HepG2 (cell line): ENCODE results near the gene FBN3. TPM values are rescaled to one million over a fixed set of nuclear protein-coding genes. Genes with fewer than 3 reads are reported as not detected.
A peak's percentile ranks its signal among the peaks of the same experiment; 100 is the strongest.

Experiments used
- ATAC-seq: fragments of 200-7000 bp; cut with Tn5 transposase; 3 replicates; pipeline ENCODE4 v1.9.1; 2020; ENCODE audit warnings: mild to moderate bottlenecking, moderate library complexity
- BruUV-seq: library from RNA; stranded (reverse); fragments of 400-500 nt; replicated peaks from 2 replicates; lab custom pipeline; 2021; lab: Mats Ljungman, UMichigan
- CTCF ChIA-PET: fragments of 300-600 bp; formaldehyde crosslinking; extraction: SDS; loops from one replicate; lab custom pipeline; 2021; ENCODE audit warnings: low total read pairs, inconsistent platforms, low intra/inter-chr PET ratio; lab: Yijun Ruan, JAX
- POLR2A ChIA-PET: fragments of 350-600 bp; sonication (Branson Sonifier 250); formaldehyde crosslinking; loops from one replicate; lab custom pipeline; 2020; ENCODE audit warnings: antibody characterized with exemption, inconsistent platforms; lab: Yijun Ruan, JAX
- DNase-seq: peaks from one replicate; pipeline ENCODE4 v3.0.0-alpha.2; 2015; ENCODE audit warnings: low spot score
- FAIRE-seq: peaks from 3 replicates; lab custom pipeline; 2011; peaks lifted over from hg19 to GRCh38; lab: Jason Lieb, UNC
- H2AFZ ChIP-seq: one replicate; pipeline ENCODE4 v1.6.1; 2011; ENCODE audit warnings: low read length, inconsistent platforms
- H3K27ac ChIP-seq: fragments of 300-600 bp; 3 replicates; pipeline ENCODE4 v1.8.0; 2011; ENCODE audit warnings: mixed run types, mild to moderate bottlenecking, mixed read lengths, low read length, inconsistent platforms; ENCODE audit not compliant: insufficient read depth; ENCODE audit errors: extremely low read length
- H3K27me3 ChIP-seq, 2 experiments: fragments of 200-600 bp in 1 of 2; 2 replicates in 1 of 2; 3 replicates in 1 of 2; pipeline versions ENCODE4 v1.6.0 to v1.8.0; 2011; ENCODE audit warnings: low read length in 2 of 2, mild to moderate bottlenecking in 2 of 2, moderate library complexity in 2 of 2, inconsistent platforms in 1 of 2; ENCODE audit not compliant: insufficient read depth in 2 of 2, control insufficient read depth in 1 of 2
- H3K36me3 ChIP-seq, 2 experiments: fragments of 200-600 bp in 1 of 2; replicated peaks in 1 of 2; 2 replicates in 1 of 2; 3 replicates in 1 of 2; pipeline versions ENCODE4 v1.5.1 to v1.8.0; 2011; ENCODE audit warnings: low read length in 2 of 2, inconsistent platforms in 1 of 2; ENCODE audit not compliant: insufficient read depth in 2 of 2, control insufficient read depth in 1 of 2
- H3K4me1 ChIP-seq: 2 replicates; pipeline ENCODE4 v1.5.1; 2012; ENCODE audit warnings: low read length, inconsistent platforms; ENCODE audit not compliant: insufficient read depth
- H3K4me2 ChIP-seq: 2 replicates; pipeline ENCODE4 v1.6.0; 2011; ENCODE audit warnings: low read depth, low read length, inconsistent platforms
- H3K4me3 ChIP-seq, 3 experiments: fragments of 200-600 bp in 1 of 3; sonication (generic), shearing (Covaris generic) in 1 of 3; replicated peaks in 1 of 3; 2 replicates each; pipeline ENCODE4 v1.5.1; 2011 to 2016; ENCODE audit warnings: low read length in 3 of 3, inconsistent platforms in 2 of 3, low read depth in 2 of 3, mild to moderate bottlenecking in 2 of 3, control low read depth in 1 of 3, mixed read lengths in 1 of 3; ENCODE audit not compliant: insufficient read depth in 1 of 3
- H3K79me2 ChIP-seq: one replicate; pipeline ENCODE4 v1.6.1; 2011; ENCODE audit warnings: low read length, inconsistent platforms; ENCODE audit not compliant: insufficient read depth
- H3K9ac ChIP-seq: 2 replicates; pipeline ENCODE4 v1.6.0; 2011; ENCODE audit warnings: mild to moderate bottlenecking, low read depth, low read length, inconsistent platforms; ENCODE audit not compliant: insufficient read depth
- H3K9me3 ChIP-seq: 2 replicates; pipeline ENCODE4 v1.5.1; 2012; ENCODE audit warnings: mild to moderate bottlenecking, low read length
- H4K20me1 ChIP-seq: 2 replicates; pipeline ENCODE4 v1.6.0; 2011; ENCODE audit warnings: inconsistent platforms, mild to moderate bottlenecking, low read length, moderate library complexity; ENCODE audit not compliant: insufficient read depth
- AGO1 ChIP-seq: fragments of 200-400 bp; formaldehyde crosslinking; IDR thresholded peaks from 2 replicates; pipeline ENCODE4 v1.6.1; 2017; ENCODE audit warnings: mild to moderate bottlenecking, low read depth, low read length, moderate library complexity; ENCODE audit not compliant: poor library complexity, severe bottlenecking
- BCL6 ChIP-seq: IDR thresholded peaks from 2 replicates; pipeline ENCODE4 v1.6.1; 2016; ENCODE audit warnings: missing genetic modification reagents, missing compliant biosample characterization
- ERF ChIP-seq: IDR thresholded peaks from 2 replicates; pipeline ENCODE4 v1.6.1; 2018; ENCODE audit warnings: missing biosample characterization, missing genetic modification reagents
- ISX ChIP-seq: sonication (generic); formaldehyde crosslinking; conservative IDR thresholded peaks from 2 replicates; pipeline ENCODE4 v1.5.0; 2020; ENCODE audit warnings: missing genetic modification reagents
- MXI1 ChIP-seq: IDR thresholded peaks from 3 replicates; pipeline ENCODE4 v1.6.1; 2012; ENCODE audit warnings: low read depth, low read length, inconsistent platforms, borderline replicate concordance
- NFYB ChIP-seq: sonication (generic); formaldehyde crosslinking; IDR thresholded peaks from 2 replicates; pipeline ENCODE4 v1.4.0; 2020; ENCODE audit warnings: missing genetic modification reagents
- PCBP2 ChIP-seq: fragments of 200-400 bp; formaldehyde crosslinking; optimal IDR thresholded peaks from 2 replicates; pipeline ENCODE3; 2018; ENCODE audit warnings: low read length, low read depth; ENCODE audit not compliant: poor library complexity, severe bottlenecking
- TARDBP ChIP-seq: sonication (generic); formaldehyde crosslinking; IDR thresholded peaks from 2 replicates; pipeline ENCODE4 v1.8.0; 2022; ENCODE audit warnings: mild to moderate bottlenecking, missing genetic modification reagents
- ZFP36L1 ChIP-seq: sonication (generic); formaldehyde crosslinking; IDR thresholded peaks from 2 replicates; pipeline ENCODE4 v1.8.0; 2022; ENCODE audit warnings: mild to moderate bottlenecking, missing genetic modification reagents, moderate library complexity
- ZNF207 ChIP-seq: fragments of 450-650 bp; IDR thresholded peaks from 2 replicates; pipeline ENCODE4 v1.6.1; 2016; ENCODE audit warnings: antibody characterized with exemption, borderline replicate concordance
- ZNF24 ChIP-seq: fragments of 450-650 bp; IDR thresholded peaks from 2 replicates; pipeline ENCODE4 v1.6.1; 2017; ENCODE audit warnings: antibody characterized with exemption, mild to moderate bottlenecking
- ZNF777 ChIP-seq: sonication (generic); formaldehyde crosslinking; IDR thresholded peaks from 2 replicates; pipeline ENCODE4 v1.4.0; 2020; ENCODE audit warnings: missing genetic modification reagents
- ZNF891 ChIP-seq: sonication (generic); formaldehyde crosslinking; IDR thresholded peaks from 2 replicates; pipeline ENCODE4 v1.5.0; 2020; ENCODE audit warnings: mild to moderate bottlenecking, missing genetic modification reagents
- WGBS: methylation state at CpG from one replicate; pipeline ENCODE4 v1.1.6; 2017; ENCODE audit warnings: low lambda C conversion rate; 5-methylcytosine and 5-hydroxymethylcytosine counted together
- in situ Hi-C: cut with HindIII; loops from 2 replicates; pipeline ENCODE4 v1.10.0; 2017; ENCODE audit warnings: low pct_unique_long_range_greater_than_20kb; ENCODE audit not compliant: extremely low pct_ligation_motif_present
- intact Hi-C: fragments of 100-400 bp; cut with micrococcal nuclease; formaldehyde crosslinking; loops from one replicate; pipeline ENCODE4 v1.10.0; 2022; ENCODE audit not compliant: unreplicated experiment
- polyA plus RNA-seq, 8 experiments: library from polyadenylated mRNA; depleted of rRNA in 3 of 8; stranded (reverse) in 7 of 8; unstranded in 1 of 8; fragments of >200 nt; fragmentation: Illumina TruSeq in 4 of 8; extraction: Trizol in 4 of 8; gene quantifications; 2 replicates each; pipeline versions ENCODE4 v1.2.1 to v1.2.3, GENCODE V29; 2011 to 2016; ENCODE audit warnings: low read depth in 4 of 8, missing spikeins in 1 of 8, mixed read lengths in 1 of 8; ENCODE audit not compliant: insufficient read depth in 1 of 8
- total RNA-seq, 5 experiments: library from RNA; depleted of rRNA; stranded (reverse); fragments of >200 nt; fragmentation: Illumina TruSeq; extraction: Trizol; gene quantifications; 2 replicates each; pipeline ENCODE4 v1.2.3, GENCODE V29; 2016; ENCODE audit warnings: low read depth in 1 of 5
- TF ChIP-seq, protein P1 (sequence below): sonication (generic); formaldehyde crosslinking; IDR thresholded peaks from 2 replicates; pipeline ENCODE4 v1.5.0; 2020; ENCODE audit warnings: mild to moderate bottlenecking, missing genetic modification reagents, borderline replicate concordance

Gene FBN3
- total and polyA plus RNA-seq, 2 of the 13 experiments (the other 11 are each of a cell fraction or from before 2014, with no cell fraction given): 0.20 to 1.3 TPM

DNA sequence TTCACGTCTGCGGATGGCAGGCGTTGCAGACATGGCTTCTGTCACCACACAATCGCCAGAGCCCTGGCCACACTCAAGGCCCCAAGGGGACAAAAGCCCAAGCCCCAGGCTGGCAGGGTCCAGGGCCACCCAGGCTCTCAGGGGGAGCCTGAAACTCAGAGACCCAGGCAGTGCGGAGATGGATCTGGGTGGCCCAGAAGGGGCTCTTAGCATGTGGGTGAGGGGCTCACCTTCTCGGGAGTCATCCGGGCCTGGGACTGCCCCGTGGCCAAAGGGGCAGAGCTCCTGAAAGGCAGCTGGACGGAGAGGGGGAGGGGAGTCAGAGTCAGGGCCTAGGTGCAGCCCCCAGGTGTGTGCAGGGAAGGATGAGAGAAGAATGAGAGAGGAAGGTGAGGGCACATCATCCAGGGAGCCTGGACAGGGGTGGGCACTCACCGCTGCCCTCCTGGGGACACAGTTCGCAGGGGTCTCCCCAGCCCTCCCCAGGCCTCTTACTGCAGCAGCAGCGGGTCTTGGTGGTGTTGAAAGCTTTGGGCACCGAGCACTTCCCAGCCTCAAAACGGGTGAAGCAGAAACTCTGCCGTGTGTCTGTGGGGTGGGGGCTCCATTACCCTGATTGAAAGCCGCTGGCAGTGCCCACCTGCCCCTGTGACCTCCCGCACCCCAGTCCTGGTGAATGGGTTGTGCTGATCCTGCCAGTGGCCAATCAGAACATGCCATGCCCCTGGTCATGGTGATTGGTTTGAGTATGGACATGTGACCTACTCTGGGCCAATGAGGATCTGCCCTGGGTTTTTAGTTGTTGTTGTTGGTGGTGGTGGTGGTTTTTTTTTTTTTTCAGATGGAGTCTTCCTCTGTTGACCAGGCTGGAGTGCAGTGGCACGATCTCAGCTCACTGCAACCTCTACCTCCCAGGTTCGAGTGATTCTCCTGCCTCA is 59.5 kb downstream of the FBN3 start (continued):
- no peak for TF ChIP-seq TARDBP (CRISPR knock-in tag)
- no peak for TF ChIP-seq AGO1
- peak; percentile 33; the same call in 1 of the 2 replicates for TF ChIP-seq ZNF891 (CRISPR knock-in tag)
- peak; percentile 41; the same call in 1 of the 2 replicates for TF ChIP-seq NFYB (CRISPR knock-in tag)
- TF ChIP-seq ERF (CRISPR knock-in tag): no peak
- TF ChIP-seq ISX (CRISPR knock-in tag): no peak
- no peak for TF ChIP-seq PCBP2

DNA sequence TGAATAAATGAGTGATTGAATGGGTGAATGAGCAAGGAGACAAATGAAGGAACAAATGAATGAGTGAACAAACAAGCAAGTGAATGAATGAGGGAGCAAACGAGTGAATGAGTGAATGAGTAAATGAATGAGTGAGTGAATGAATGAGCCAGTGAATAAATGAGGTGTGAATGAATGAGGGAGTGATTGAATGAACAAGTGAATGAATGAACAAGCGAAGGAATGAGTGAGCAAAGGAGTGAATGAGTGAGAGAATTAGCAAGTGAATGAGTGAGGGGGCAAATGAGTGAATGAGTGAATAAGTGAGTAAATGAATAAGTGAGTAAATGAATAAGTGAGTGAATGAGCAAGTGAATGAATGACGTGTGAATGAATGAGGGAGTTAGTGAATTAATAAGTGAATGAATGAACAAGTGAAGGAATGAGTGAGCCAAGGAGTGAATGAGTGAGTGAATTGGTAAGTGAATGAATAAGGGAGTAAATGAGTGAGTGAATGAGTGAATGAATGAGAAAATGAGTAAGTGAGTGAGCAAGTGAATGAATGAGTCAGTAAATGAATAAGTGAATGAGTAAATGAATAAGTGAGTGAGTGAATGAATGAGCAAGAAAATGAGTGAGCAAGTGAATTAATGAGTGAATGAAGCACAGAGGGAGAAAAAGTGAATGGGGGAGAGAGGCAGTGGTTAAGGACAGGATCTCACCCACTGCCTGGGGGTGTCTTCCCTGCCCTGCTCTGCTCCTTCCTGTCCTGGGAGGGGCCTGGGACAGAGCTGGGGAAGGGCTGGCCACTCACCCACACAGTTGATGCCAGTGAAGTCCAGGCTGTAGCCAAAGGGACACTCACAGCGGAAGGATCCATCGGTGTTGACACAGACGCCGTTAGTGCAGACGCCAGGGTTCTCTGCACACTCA is 60.4 kb downstream of the FBN3 start:
- Histone ChIP-seq H3K79me2 (no peaks in the 10 kb centered on the region), H2AFZ (no peak overlapping the region), H3K27ac (no peak overlapping the region), H3K4me3 (no peak overlapping the region), H3K9me3 (no peaks in the 10 kb centered on the region), H4K20me1 (no peaks in the 10 kb centered on the region), H3K27me3 (no peaks in the 10 kb centered on the region), H3K36me3 (no peaks in the 10 kb centered on the region), H3K4me2 (no peak overlapping the region), H3K4me1 (peaks cover 43% of the 10 kb centered on the region), H3K9ac (no peak overlapping the region)
- BruUV-seq: no TSS peak
- ChIA-PET POLR2A (no interaction called here), CTCF (no interaction called here)
- 34% methylated on average over 3 of the region's 8 CpGs for whole genome bisulfite sequencing
- no peak for DNase-seq
- in situ Hi-C loops (no loop called here), intact Hi-C loops (no loop called here)
- no peak for ATAC-seq
- TF ChIP-seq, protein P1, sequence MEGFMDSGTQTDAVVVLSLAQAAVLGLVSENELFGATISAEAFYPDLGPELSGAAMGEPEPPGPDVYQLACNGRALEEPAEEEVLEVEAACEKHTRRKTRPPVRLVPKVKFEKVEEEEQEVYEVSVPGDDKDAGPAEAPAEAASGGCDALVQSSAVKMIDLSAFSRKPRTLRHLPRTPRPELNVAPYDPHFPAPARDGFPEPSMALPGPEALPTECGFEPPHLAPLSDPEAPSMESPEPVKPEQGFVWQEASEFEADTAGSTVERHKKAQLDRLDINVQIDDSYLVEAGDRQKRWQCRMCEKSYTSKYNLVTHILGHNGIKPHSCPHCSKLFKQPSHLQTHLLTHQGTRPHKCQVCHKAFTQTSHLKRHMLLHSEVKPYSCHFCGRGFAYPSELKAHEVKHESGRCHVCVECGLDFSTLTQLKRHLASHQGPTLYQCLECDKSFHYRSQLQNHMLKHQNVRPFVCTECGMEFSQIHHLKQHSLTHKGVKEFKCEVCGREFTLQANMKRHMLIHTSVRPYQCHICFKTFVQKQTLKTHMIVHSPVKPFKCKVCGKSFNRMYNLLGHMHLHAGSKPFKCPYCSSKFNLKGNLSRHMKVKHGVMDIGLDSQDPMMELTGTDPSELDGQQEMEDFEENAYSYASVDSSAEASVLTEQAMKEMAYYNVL (CRISPR knock-in tag): no peak
- peak; percentile 87; the same call in 1 of the 2 replicates for TF ChIP-seq ZNF24
- no peak for TF ChIP-seq ZFP36L1
- TF ChIP-seq BCL6: no peak
- no peak for TF ChIP-seq ZNF777 (CRISPR knock-in tag)
- TF ChIP-seq ZNF207: 0 out of 2 replicates have a peak, but pooled peaks have one; percentile 60
- no peak for TF ChIP-seq MXI1
- FAIRE-seq: no peak
